Transverse colon (tissue), 3 donors: ENCODE data around the gene CTNND2.

Source experiments
- CTCF ChIP-seq, 5 experiments: fragments of 200-600 bp in 3 of 5; fragments of 450-650 bp in 2 of 5; sonication (generic) in 3 of 5; IDR thresholded peaks; 1 replicate in 2 of 5; 2 replicates in 3 of 5; pipeline ENCODE4 v1.5.1; 2016 to 2017; ENCODE audit warnings: antibody characterized with exemption in 5 of 5, inconsistent platforms in 3 of 5, mild to moderate bottlenecking in 2 of 5, moderate library complexity in 1 of 5
- EP300 ChIP-seq: sonication (generic); formaldehyde crosslinking; IDR thresholded peaks from one replicate; pipeline ENCODE4 v1.6.1; 2017; ENCODE audit warnings: antibody characterized with exemption, low read depth

- TF ChIP-seq CTCF (IDR thresholded peaks at IDR 0.05): no peak
- no peak for TF ChIP-seq EP300
Measured at GRCh38 chr5:11110128-11110527, 794.1 kb downstream of the CTNND2 start.
